PFSK-1 (cell line): ENCODE data around the gene RNF223.

Experiments used
- POLR2AphosphoS5 ChIP-seq: IDR thresholded peaks from 2 replicates; pipeline ENCODE4 v1.6.1; 2012; ENCODE audit warnings: low read depth, mild to moderate bottlenecking, control low read depth, low read length, moderate library complexity
- TAF1 ChIP-seq: IDR thresholded peaks from 2 replicates; pipeline ENCODE4 v1.6.1; 2012; ENCODE audit warnings: low read length, control low read depth, borderline replicate concordance; ENCODE audit not compliant: insufficient read depth
- TF ChIP-seq, protein P1 (sequence below), 2 experiments: IDR thresholded peaks; 2 replicates each; pipeline versions ENCODE4 v1.6.1 to v1.8.0; 2011 to 2012; ENCODE audit warnings: low read depth in 2 of 2, low read length in 2 of 2, control low read depth in 1 of 2, inconsistent platforms in 1 of 2, mild to moderate bottlenecking in 1 of 2, moderate library complexity in 1 of 2; ENCODE audit not compliant: insufficient read depth in 1 of 2

DNA sequence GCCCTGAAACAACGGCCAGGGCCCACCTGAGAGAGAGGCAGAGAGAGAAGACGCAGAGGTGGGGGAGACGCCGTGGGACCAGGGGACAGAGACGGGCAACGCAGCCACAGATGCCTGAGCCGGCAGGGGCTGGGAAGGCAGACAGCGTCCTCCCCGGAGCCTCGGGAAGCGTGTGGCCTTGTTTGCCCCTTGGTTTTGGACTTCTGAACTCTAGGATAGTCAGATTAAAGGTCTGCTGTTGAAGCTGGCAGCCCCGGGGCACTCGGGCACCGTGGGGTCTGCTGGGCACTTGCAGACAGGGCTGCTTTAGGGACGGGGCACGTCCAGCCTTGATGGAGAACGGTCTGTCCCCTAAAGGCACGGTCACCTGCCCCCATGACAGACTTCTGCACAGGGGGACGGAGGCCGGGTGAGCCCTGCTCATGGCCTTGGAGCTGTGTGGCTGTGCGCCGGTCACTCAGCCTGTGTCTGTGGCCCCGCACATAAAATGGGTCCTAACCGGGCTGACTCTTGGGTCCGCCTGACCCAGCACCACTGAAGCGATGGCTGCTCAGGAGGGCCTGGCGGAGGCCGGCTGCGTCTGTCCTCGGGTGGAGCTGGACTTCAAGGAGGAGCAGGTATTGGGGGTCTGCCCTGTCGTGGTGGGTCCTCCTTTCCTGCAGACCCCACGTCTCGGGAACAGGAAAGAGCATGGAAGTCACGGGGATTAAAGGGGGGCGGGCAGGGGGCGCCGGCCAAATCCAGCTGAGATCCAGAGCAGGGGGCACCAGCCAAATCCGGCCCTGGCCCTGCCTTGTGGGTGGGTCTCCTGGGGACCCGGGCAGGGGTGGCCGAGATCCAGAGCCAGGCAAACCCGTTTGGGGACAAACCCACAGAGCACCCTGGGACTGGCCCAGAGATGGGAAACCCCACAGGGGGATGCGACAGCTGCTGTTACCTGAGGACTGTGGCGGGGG, 9.6 kb upstream of the RNF223 start:
- TF ChIP-seq POLR2AphosphoS5 = no peak
- TF ChIP-seq, protein P1, sequence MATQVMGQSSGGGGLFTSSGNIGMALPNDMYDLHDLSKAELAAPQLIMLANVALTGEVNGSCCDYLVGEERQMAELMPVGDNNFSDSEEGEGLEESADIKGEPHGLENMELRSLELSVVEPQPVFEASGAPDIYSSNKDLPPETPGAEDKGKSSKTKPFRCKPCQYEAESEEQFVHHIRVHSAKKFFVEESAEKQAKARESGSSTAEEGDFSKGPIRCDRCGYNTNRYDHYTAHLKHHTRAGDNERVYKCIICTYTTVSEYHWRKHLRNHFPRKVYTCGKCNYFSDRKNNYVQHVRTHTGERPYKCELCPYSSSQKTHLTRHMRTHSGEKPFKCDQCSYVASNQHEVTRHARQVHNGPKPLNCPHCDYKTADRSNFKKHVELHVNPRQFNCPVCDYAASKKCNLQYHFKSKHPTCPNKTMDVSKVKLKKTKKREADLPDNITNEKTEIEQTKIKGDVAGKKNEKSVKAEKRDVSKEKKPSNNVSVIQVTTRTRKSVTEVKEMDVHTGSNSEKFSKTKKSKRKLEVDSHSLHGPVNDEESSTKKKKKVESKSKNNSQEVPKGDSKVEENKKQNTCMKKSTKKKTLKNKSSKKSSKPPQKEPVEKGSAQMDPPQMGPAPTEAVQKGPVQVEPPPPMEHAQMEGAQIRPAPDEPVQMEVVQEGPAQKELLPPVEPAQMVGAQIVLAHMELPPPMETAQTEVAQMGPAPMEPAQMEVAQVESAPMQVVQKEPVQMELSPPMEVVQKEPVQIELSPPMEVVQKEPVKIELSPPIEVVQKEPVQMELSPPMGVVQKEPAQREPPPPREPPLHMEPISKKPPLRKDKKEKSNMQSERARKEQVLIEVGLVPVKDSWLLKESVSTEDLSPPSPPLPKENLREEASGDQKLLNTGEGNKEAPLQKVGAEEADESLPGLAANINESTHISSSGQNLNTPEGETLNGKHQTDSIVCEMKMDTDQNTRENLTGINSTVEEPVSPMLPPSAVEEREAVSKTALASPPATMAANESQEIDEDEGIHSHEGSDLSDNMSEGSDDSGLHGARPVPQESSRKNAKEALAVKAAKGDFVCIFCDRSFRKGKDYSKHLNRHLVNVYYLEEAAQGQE (IDR thresholded peaks at IDR 0.05; ENCODE audit: insufficient read depth in 1 of 2, low read depth in 2 of 2, low read length in 2 of 2) = no peak
- TF ChIP-seq TAF1 = no peak
